Progenitor cell of endocrine pancreas (in vitro differentiated cells): Measurements from ENCODE around the gene TP53I11. TPM values are rescaled to one million over a fixed set of nuclear protein-coding genes. Genes with fewer than 3 reads are reported as not detected.

Source experiments
- DNase-seq: peaks from one replicate; pipeline ENCODE4 v3.0.0; 2021; ENCODE audit warnings: low spot score; ENCODE audit not compliant: unreplicated experiment
- H3K27ac Mint-ChIP-seq: 2 replicates; pipeline ENCODE4 v1.8.0; 2021; ENCODE audit warnings: mild to moderate bottlenecking, moderate library complexity, mixed read lengths
- H3K27me3 Mint-ChIP-seq: 2 replicates; pipeline ENCODE4 v1.8.0; 2021; ENCODE audit warnings: mixed read lengths
- H3K36me3 Mint-ChIP-seq: 2 replicates; pipeline ENCODE4 v1.8.0; 2022; ENCODE audit warnings: mixed read lengths; ENCODE audit not compliant: insufficient read depth
- H3K4me1 Mint-ChIP-seq: 2 replicates; pipeline ENCODE4 v1.8.0; 2021; ENCODE audit warnings: low read depth, mixed read lengths
- H3K4me3 Mint-ChIP-seq: 2 replicates; pipeline ENCODE4 v1.8.0; 2021; ENCODE audit warnings: low read depth, mild to moderate bottlenecking, moderate library complexity, mixed read lengths
- H3K9me3 Mint-ChIP-seq: 2 replicates; pipeline ENCODE4 v1.8.0; 2021; ENCODE audit warnings: low read depth, mixed read lengths
- CTCF ChIP-seq: fragments of 200-600 bp; sonication (generic); IDR thresholded peaks from one replicate; pipeline ENCODE4 v1.5.0; 2021; ENCODE audit warnings: antibody characterized with exemption, mild to moderate bottlenecking; ENCODE audit not compliant: unreplicated experiment
- total RNA-seq: library from RNA; stranded (reverse); gene quantifications from 2 replicates; pipeline ENCODE4 v1.2.1, GENCODE V29; 2021

TP53I11 gene
- total RNA-seq, 1 donor from 2014 or later, result 82.8 TPM

- no peak for TF ChIP-seq CTCF
- H3K4me1 Mint-ChIP-seq, result peaks cover 9% of the 10 kb centered on the region
- no peak overlapping the region for H3K4me3 Mint-ChIP-seq
- H3K36me3 Mint-ChIP-seq, result no peaks in the 10 kb centered on the region
- H3K9me3 Mint-ChIP-seq, result no peaks in the 10 kb centered on the region
- peaks cover 8% of the 10 kb centered on the region for H3K27me3 Mint-ChIP-seq
- DNase-seq, result no peak
- no peak overlapping the region for H3K27ac Mint-ChIP-seq
Observed at GRCh38 chr11:44972746-44973435, 22.2 kb upstream of the TP53I11 start.

- Mint-ChIP-seq H3K9me3 (no peaks in the 10 kb centered on the region), H3K36me3 (no peaks in the 10 kb centered on the region), H3K27ac (no peak overlapping the region), H3K4me1 (peaks cover 5% of the 10 kb centered on the region), H3K4me3 (no peak overlapping the region), H3K27me3 (peaks cover 8% of the 10 kb centered on the region)
- DNase-seq, result no peak
- TF ChIP-seq CTCF, result no peak
Observed at GRCh38 chr11:44971185-44971584, 20.5 kb upstream of the TP53I11 start.

- TF ChIP-seq CTCF, result no peak
- Mint-ChIP-seq H3K27me3 (peaks cover 12% of the 10 kb centered on the region), H3K36me3 (no peaks in the 10 kb centered on the region), H3K4me3 (no peak overlapping the region), H3K9me3 (no peaks in the 10 kb centered on the region), H3K4me1 (peaks cover 5% of the 10 kb centered on the region), H3K27ac (no peak overlapping the region)
- no peak for DNase-seq
Observed at GRCh38 chr11:44970293-44970692, 19.6 kb upstream of the TP53I11 start.

- no peak for TF ChIP-seq CTCF
- no peak for DNase-seq
- peaks cover 5% of the 10 kb centered on the region for H3K4me1 Mint-ChIP-seq
Observed at GRCh38 chr11:44969651-44970252, 19.1 kb upstream of the TP53I11 start.

DNA sequence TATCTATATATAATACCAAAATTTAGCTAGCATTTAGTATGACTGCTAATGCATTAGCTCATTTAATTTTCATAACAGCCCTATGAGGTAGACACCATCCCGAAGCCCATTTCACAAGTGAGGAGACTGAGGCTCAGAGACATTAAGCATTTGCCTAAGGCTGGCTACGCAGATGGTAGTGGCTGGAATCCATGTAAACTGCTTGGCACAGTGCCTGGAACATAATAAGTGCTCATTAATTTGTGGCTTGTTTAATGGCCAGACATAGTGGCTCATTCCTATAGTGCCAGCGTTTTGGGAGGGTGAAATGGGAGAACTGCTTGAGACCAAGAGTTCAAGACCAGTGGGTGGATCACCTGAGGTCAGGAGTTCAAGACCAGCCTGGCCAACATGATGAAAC is 17.8 kb upstream of the TP53I11 start:
- TF ChIP-seq CTCF, result no peak
- Mint-ChIP-seq H3K36me3 (no peaks in the 10 kb centered on the region), H3K9me3 (no peaks in the 10 kb centered on the region), H3K4me3 (no peak overlapping the region), H3K27ac (no peak overlapping the region), H3K27me3 (peaks cover 16% of the 10 kb centered on the region), H3K4me1 (peaks cover 9% of the 10 kb centered on the region)
- no peak for DNase-seq

More at GRCh38 chr11:44969651-44970252, 19.1 kb upstream of the TP53I11 start:
- no peaks in the 10 kb centered on the region for H3K36me3 Mint-ChIP-seq
- no peak overlapping the region for H3K4me3 Mint-ChIP-seq
- H3K27ac Mint-ChIP-seq, result no peak overlapping the region
- H3K27me3 Mint-ChIP-seq, result peaks cover 13% of the 10 kb centered on the region
- no peaks in the 10 kb centered on the region for H3K9me3 Mint-ChIP-seq
